A549 (cell line): Measurements from ENCODE around the gene ERCC8. TPM values are rescaled to one million over a fixed set of nuclear protein-coding genes. Genes with fewer than 3 reads are reported as not detected.
A peak's percentile ranks its signal among the peaks of the same experiment; 100 is the strongest.

Experiments used
- ATAC-seq, 2 experiments: fragments of 200-7000 bp in 1 of 2; fragments of >200 bp in 1 of 2; cut with Nextera tagmentation in 1 of 2; cut with Tn5 transposase in 1 of 2; 3 replicates each; pipeline versions ENCODE4 v1.8.0 to v1.9.1; 2018 to 2020; ENCODE audit warnings: mild to moderate bottlenecking in 1 of 2, moderate library complexity in 1 of 2
- CTCF ChIA-PET: fragments of 300-600 bp; sonication (Branson Sonifier 250); formaldehyde crosslinking; extraction: SDS; loops from one replicate; lab custom pipeline; 2021; ENCODE audit warnings: antibody characterized with exemption, inconsistent platforms; lab: Yijun Ruan, JAX
- POLR2A ChIA-PET: fragments of 350-600 bp; formaldehyde crosslinking; extraction: SDS; loops from one replicate; lab custom pipeline; 2021; ENCODE audit warnings: antibody characterized with exemption, inconsistent platforms; lab: Yijun Ruan, JAX
- DNase-seq, 2 experiments: peaks; one replicate each; pipeline versions ENCODE4 v3.0.0 to v3.0.0-alpha.2; 2011 to 2016; ENCODE audit warnings: low read depth in 1 of 2, low spot score in 1 of 2
- FAIRE-seq: peaks from 2 replicates; lab custom pipeline; 2011; peaks lifted over from hg19 to GRCh38; lab: Jason Lieb, UNC
- H3K27ac ChIP-seq, 2 experiments: fragments of >200 bp; sonication (Bioruptor Twin); formaldehyde crosslinking; 3 replicates each; pipeline ENCODE4 v1.5.1; 2016 to 2017
- H3K4me1 ChIP-seq: fragments of >200 bp; sonication (Bioruptor Twin); formaldehyde crosslinking; 3 replicates; pipeline ENCODE4 v1.6.1; 2016
- H3K4me2 ChIP-seq: fragments of >200 bp; sonication (Bioruptor Twin); formaldehyde crosslinking; 3 replicates; pipeline ENCODE4 v1.6.1; 2016
- H3K4me3 ChIP-seq: fragments of >200 bp; sonication (Bioruptor Twin); formaldehyde crosslinking; 3 replicates; pipeline ENCODE4 v1.5.1; 2016
- H3K9me3 ChIP-seq: fragments of >200 bp; sonication (Bioruptor Twin); formaldehyde crosslinking; 3 replicates; pipeline ENCODE4 v1.6.1; 2016
- BHLHE40 ChIP-seq: IDR thresholded peaks from 2 replicates; pipeline ENCODE4 v1.6.1; 2012; ENCODE audit warnings: low read depth, low read length, inconsistent platforms
- CBX8 ChIP-seq: fragments of 200-600 bp; sonication (generic); IDR thresholded peaks from 2 replicates; pipeline ENCODE4 v1.6.1; 2016
- CEBPB ChIP-seq, 2 experiments: fragments of >200 bp in 1 of 2; sonication (Bioruptor Twin) in 1 of 2; formaldehyde crosslinking in 1 of 2; IDR thresholded peaks; 2 replicates each; pipeline ENCODE4 v1.6.1; 2012 to 2016
- CHD2 ChIP-seq: fragments of 150-350 bp; IDR thresholded peaks from 2 replicates; pipeline ENCODE4 v1.6.1; 2014; ENCODE audit warnings: low read length; ENCODE audit not compliant: partially characterized antibody
- CHD4 ChIP-seq: fragments of 200-600 bp; sonication (generic); IDR thresholded peaks from 2 replicates; pipeline ENCODE4 v1.6.1; 2016; ENCODE audit warnings: antibody characterized with exemption, mild to moderate bottlenecking, borderline replicate concordance
- EHF ChIP-seq: fragments of 250-450 bp; sonication (Bioruptor Pico); IDR thresholded peaks from 2 replicates; pipeline ENCODE4 v1.5.0; 2020; ENCODE audit warnings: mild to moderate bottlenecking
- ELK1 ChIP-seq: fragments of 150-350 bp; IDR thresholded peaks from 2 replicates; pipeline ENCODE4 v1.6.1; 2014; ENCODE audit warnings: low read depth, mild to moderate bottlenecking, low read length
- EP300 ChIP-seq, 2 experiments: fragments of >200 bp; sonication (Bioruptor Twin); formaldehyde crosslinking; IDR thresholded peaks; 2 replicates in 1 of 2; 3 replicates in 1 of 2; pipeline ENCODE4 v1.6.1; 2016 to 2017
- ESRRA ChIP-seq: fragments of 150-350 bp; IDR thresholded peaks from 2 replicates; pipeline ENCODE4 v1.6.1; 2014; ENCODE audit warnings: mild to moderate bottlenecking, low read length, borderline replicate concordance
- FOSB ChIP-seq: fragments of 250-450 bp; sonication (Bioruptor Pico); IDR thresholded peaks from 2 replicates; pipeline ENCODE4 v1.5.0; 2020; ENCODE audit warnings: mild to moderate bottlenecking, moderate library complexity
- FOSL2 ChIP-seq, 2 experiments: fragments of 450-650 bp in 1 of 2; fragments of >200 bp in 1 of 2; sonication (Bioruptor Twin) in 1 of 2; formaldehyde crosslinking; IDR thresholded peaks; 2 replicates each; pipeline versions ENCODE4 v1.5.0 to v1.6.1; 2016 to 2020; ENCODE audit warnings: mild to moderate bottlenecking in 1 of 2, moderate library complexity in 1 of 2
- HDAC2 ChIP-seq: fragments of 200-600 bp; sonication (generic); IDR thresholded peaks from 2 replicates; pipeline ENCODE4 v1.6.1; 2016
- HOXB13 ChIP-seq: fragments of 250-450 bp; sonication (Bioruptor Pico); IDR thresholded peaks from 2 replicates; pipeline ENCODE4 v1.5.0; 2020; ENCODE audit warnings: low read depth, mild to moderate bottlenecking, moderate library complexity
- KDM5A ChIP-seq: fragments of 200-600 bp; sonication (generic); IDR thresholded peaks from 2 replicates; pipeline ENCODE4 v1.6.1; 2016; ENCODE audit warnings: antibody characterized with exemption, mild to moderate bottlenecking
- MYC ChIP-seq: IDR thresholded peaks from 2 replicates; pipeline ENCODE4 v1.6.1; 2012; ENCODE audit warnings: mild to moderate bottlenecking, inconsistent platforms, low read length, improper control_type of control experiment, borderline replicate concordance
- PHF8 ChIP-seq: fragments of 200-600 bp; sonication (generic); IDR thresholded peaks from 2 replicates; pipeline ENCODE4 v1.6.1; 2016; ENCODE audit warnings: low read depth, mild to moderate bottlenecking, antibody characterized with exemption, moderate library complexity, borderline replicate concordance
- POLR2AphosphoS2 ChIP-seq: conservative IDR thresholded peaks from 2 replicates; pipeline ENCODE4 v1.6.1; 2012; ENCODE audit warnings: low read length, improper control_type of control experiment, inconsistent platforms
- RAD21 ChIP-seq, 2 experiments: fragments of >200 bp in 1 of 2; sonication (Bioruptor Twin) in 1 of 2; formaldehyde crosslinking in 1 of 2; IDR thresholded peaks in 1 of 2; conservative IDR thresholded peaks in 1 of 2; 2 replicates in 1 of 2; 3 replicates in 1 of 2; pipeline ENCODE4 v1.6.1; 2012 to 2018; ENCODE audit warnings: inconsistent platforms in 1 of 2
- RARB ChIP-seq: fragments of 250-450 bp; sonication (Bioruptor Pico); IDR thresholded peaks from 2 replicates; pipeline ENCODE4 v1.8.0; 2021; ENCODE audit warnings: mild to moderate bottlenecking, moderate library complexity
- RCOR1 ChIP-seq: fragments of 150-350 bp; IDR thresholded peaks from 2 replicates; pipeline ENCODE4 v1.6.1; 2014; ENCODE audit warnings: antibody characterized with exemption, low read length, low read depth
- REST ChIP-seq: fragments of 200-600 bp; sonication (generic); IDR thresholded peaks from 2 replicates; pipeline ENCODE4 v1.6.1; 2016; ENCODE audit warnings: antibody characterized with exemption, mild to moderate bottlenecking, moderate library complexity
- RFX5 ChIP-seq: fragments of 450-650 bp; IDR thresholded peaks from 2 replicates; pipeline ENCODE4 v1.7.1; 2014; ENCODE audit warnings: antibody characterized with exemption, mild to moderate bottlenecking, moderate library complexity
- RNF2 ChIP-seq: fragments of 200-600 bp; sonication (generic); IDR thresholded peaks from 2 replicates; pipeline ENCODE4 v1.6.1; 2016; ENCODE audit warnings: low read depth, mild to moderate bottlenecking, antibody characterized with exemption, moderate library complexity, borderline replicate concordance
- SREBF2 ChIP-seq: fragments of 450-650 bp; IDR thresholded peaks from 2 replicates; pipeline ENCODE4 v1.6.1; 2014; ENCODE audit warnings: mild to moderate bottlenecking, moderate library complexity
- ZNF302 ChIP-seq: fragments of 250-450 bp; sonication (Bioruptor Pico); IDR thresholded peaks from 2 replicates; pipeline ENCODE4 v1.9.0; 2021; ENCODE audit warnings: inconsistent platforms, mild to moderate bottlenecking, moderate library complexity
- WGBS: methylation state at CpG from one replicate; pipeline ENCODE4 v1.1.6; 2017; ENCODE audit errors: missing lambda C conversion rate; 5-methylcytosine and 5-hydroxymethylcytosine counted together
- polyA plus RNA-seq, 4 experiments: library from polyadenylated mRNA; depleted of rRNA in 3 of 4; stranded (reverse); fragments of >200 nt; fragmentation: RNase III in 1 of 4; extraction: RNeasy Plus Mini Kit Qiagen cat#74134 plus additional on column Dnase treatment in 1 of 4; gene quantifications; 2 replicates in 3 of 4; 3 replicates in 1 of 4; pipeline ENCODE4 v1.2.3, GENCODE V29; 2011 to 2017
- TF ChIP-seq, protein P1 (sequence below): IDR thresholded peaks from 2 replicates; pipeline ENCODE4 v1.6.1; 2012; ENCODE audit warnings: low read depth, borderline replicate concordance
- TF ChIP-seq, protein P2 (sequence below): fragments of 250-450 bp; sonication (Bioruptor Pico); IDR thresholded peaks from 2 replicates; pipeline ENCODE4 v1.5.0; 2021; ENCODE audit warnings: mild to moderate bottlenecking, moderate library complexity, borderline replicate concordance

The ERCC8 gene
- polyA plus RNA-seq, 2 of the 4 experiments (the other 2 are of a cell fraction), result 22.9 to 31.5 TPM

GRCh38 chr5:60841361-60841760, 103.5 kb downstream of the ERCC8 start:
- FAIRE-seq, result no peak

GRCh38 chr5:60836131-60836530, 108.7 kb downstream of the ERCC8 start:
- no peak overlapping the region for H3K4me3 ChIP-seq
- no peak for TF ChIP-seq CHD2
- no peak for TF ChIP-seq POLR2AphosphoS2
- no peak for TF ChIP-seq ESRRA
- TF ChIP-seq ZNF302, result no peak
- no peak for TF ChIP-seq PHF8
- no peak for TF ChIP-seq ELK1
- TF ChIP-seq EHF (CRISPR knock-in tag), result no peak
- TF ChIP-seq CEBPB (IDR thresholded peaks at IDR 0.05), result no peak
- no peak for TF ChIP-seq HOXB13 (CRISPR knock-in tag)
- TF ChIP-seq, protein P1, sequence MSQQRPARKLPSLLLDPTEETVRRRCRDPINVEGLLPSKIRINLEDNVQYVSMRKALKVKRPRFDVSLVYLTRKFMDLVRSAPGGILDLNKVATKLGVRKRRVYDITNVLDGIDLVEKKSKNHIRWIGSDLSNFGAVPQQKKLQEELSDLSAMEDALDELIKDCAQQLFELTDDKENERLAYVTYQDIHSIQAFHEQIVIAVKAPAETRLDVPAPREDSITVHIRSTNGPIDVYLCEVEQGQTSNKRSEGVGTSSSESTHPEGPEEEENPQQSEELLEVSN, result no peak
- TF ChIP-seq EP300 (IDR thresholded peaks at IDR 0.05), result no peak
- TF ChIP-seq RFX5, result no peak
- TF ChIP-seq BHLHE40, result no peak
- TF ChIP-seq RCOR1, result no peak
- no peak for TF ChIP-seq SREBF2
- TF ChIP-seq, all 56 proteins: peak for 0
- ChIA-PET POLR2A (no interaction called here), CTCF (no interaction called here)
- DNase-seq (no peak), FAIRE-seq (no peak), ATAC-seq (no peak)
- H3K4me1 ChIP-seq, result peaks cover 14% of the 10 kb centered on the region
- H3K4me2 ChIP-seq, result peak overlapping the region; percentile 11; the same call in 1 of the 3 replicates
- no peaks in the 10 kb centered on the region for H3K9me3 ChIP-seq
- no peak overlapping the region for H3K27ac ChIP-seq
- 48% methylated on average over 3 of the region's 3 CpGs for WGBS

More at GRCh38 chr5:60841361-60841760, 103.5 kb downstream of the ERCC8 start:
- Histone ChIP-seq H3K4me3 (no peak overlapping the region), H3K27ac (no peak overlapping the region), H3K4me2 (no peak overlapping the region), H3K9me3 (no peaks in the 10 kb centered on the region), H3K4me1 (peaks cover 8% of the 10 kb centered on the region)
- no peak for ATAC-seq
- TF ChIP-seq RNF2, result no peak
- ChIA-PET POLR2A (no interaction called here), CTCF (no interaction called here)
- DNase-seq, result no peak
- WGBS, result 83% methylated on average over 2 of the region's 2 CpGs

GRCh38 chr5:60835554-60835953, 109.3 kb downstream of the ERCC8 start:
- ATAC-seq (no peak), DNase-seq (no peak), FAIRE-seq (peak; percentile 65)
- POLR2A ChIA-PET, result no interaction called here
- Histone ChIP-seq H3K9me3 (no peaks in the 10 kb centered on the region), H3K4me2 (peak overlapping the region; percentile 20; the same call in 2 of the 3 replicates), H3K27ac (no peak overlapping the region), H3K4me1 (peaks cover 14% of the 10 kb centered on the region), H3K4me3 (no peak overlapping the region)
- 63% methylated on average over 5 of the region's 5 CpGs for WGBS
- CTCF ChIA-PET, result no interaction called here
- no peak for TF ChIP-seq FOSL2 (IDR thresholded peaks at IDR 0.05)
- no peak for TF ChIP-seq FOSL2 (CRISPR knock-in tag; IDR thresholded peaks at IDR 0.05)
- no peak for TF ChIP-seq RARB (CRISPR knock-in tag)
- no peak for TF ChIP-seq CBX8
- no peak for TF ChIP-seq HOXB13 (CRISPR knock-in tag)
- no peak for TF ChIP-seq CHD4
- no peak for TF ChIP-seq ELK1
- TF ChIP-seq RAD21 (conservative IDR thresholded peaks at IDR 0.05 in 1 of 2, IDR thresholded peaks at IDR 0.05 in 1 of 2), result no peak
- TF ChIP-seq ZNF302, result no peak
- no peak for TF ChIP-seq KDM5A
- TF ChIP-seq MYC, result no peak
- TF ChIP-seq HDAC2, result no peak
- TF ChIP-seq REST, result no peak
- TF ChIP-seq FOSB (CRISPR knock-in tag), result no peak
- TF ChIP-seq, protein P2, sequence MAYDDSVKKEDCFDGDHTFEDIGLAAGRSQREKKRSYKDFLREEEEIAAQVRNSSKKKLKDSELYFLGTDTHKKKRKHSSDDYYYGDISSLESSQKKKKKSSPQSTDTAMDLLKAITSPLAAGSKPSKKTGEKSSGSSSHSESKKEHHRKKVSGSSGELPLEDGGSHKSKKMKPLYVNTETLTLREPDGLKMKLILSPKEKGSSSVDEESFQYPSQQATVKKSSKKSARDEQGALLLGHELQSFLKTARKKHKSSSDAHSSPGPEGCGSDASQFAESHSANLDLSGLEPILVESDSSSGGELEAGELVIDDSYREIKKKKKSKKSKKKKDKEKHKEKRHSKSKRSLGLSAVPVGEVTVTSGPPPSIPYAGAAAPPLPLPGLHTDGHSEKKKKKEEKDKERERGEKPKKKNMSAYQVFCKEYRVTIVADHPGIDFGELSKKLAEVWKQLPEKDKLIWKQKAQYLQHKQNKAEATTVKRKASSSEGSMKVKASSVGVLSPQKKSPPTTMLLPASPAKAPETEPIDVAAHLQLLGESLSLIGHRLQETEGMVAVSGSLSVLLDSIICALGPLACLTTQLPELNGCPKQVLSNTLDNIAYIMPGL (CRISPR knock-in tag), result no peak
